Subcutaneous adipose tissue (tissue), 4 donors: ENCODE data around the gene NEK10. TPM values are rescaled to one million over a fixed set of nuclear protein-coding genes. Genes with fewer than 3 reads are reported as not detected.

ENCODE experiments used
- CTCF ChIP-seq: fragments of 450-650 bp; IDR thresholded peaks from one replicate; pipeline ENCODE4 v1.5.1; 2016; ENCODE audit warnings: low read depth, mild to moderate bottlenecking, control low read depth, antibody characterized with exemption, moderate library complexity
- total RNA-seq, 4 donors: library from RNA; depleted of rRNA; stranded (reverse); fragments of >200 nt; gene quantifications; one replicate each; pipeline ENCODE4 v1.1.0, GENCODE V29; 2016

Gene NEK10
- total RNA-seq, 4 donors from 2014 or later, result 0.44 to 2.6 (median 1.1) TPM

DNA sequence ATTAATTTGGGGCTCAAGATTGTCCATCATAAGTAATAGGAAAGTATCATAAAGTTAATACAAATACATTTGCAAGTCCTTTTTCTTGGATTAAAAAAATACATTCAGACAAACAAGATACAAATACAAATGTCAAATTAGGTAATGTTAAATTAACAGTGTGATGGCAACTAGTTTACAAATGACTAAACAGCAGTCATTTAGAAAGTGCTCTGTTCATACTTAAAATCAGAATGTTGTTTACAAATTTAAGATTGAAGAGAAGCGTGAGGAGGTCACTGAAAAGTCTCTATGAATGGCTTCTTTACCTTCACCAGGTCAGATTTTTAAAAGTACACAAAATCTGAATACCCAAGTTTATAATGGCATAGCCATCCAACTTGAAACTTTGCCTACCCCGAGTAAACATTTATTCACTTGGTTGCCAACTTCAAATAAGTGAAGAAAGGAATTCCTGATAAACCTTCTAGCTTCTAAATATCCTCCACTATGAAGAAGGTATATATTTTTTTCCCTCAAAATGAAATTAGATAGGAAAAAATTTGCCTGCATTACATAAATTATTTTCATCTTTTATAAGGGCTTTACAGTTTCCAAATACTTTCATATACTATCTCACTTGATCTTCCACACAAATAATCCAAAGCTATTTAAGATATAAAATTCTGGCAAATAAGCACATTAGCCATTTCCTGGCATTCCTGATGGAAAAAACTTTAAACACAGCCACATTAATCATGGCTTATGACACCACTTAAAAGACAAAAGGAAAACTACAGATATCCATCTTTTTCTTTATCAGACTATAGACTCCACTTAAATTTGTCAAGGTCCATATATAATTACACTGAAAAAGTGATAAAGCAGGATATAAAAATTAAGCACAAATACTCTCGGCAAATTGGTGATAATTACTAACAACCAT is 11.5 kb upstream of the NEK10 start:
- TF ChIP-seq CTCF, result no peak

DNA sequence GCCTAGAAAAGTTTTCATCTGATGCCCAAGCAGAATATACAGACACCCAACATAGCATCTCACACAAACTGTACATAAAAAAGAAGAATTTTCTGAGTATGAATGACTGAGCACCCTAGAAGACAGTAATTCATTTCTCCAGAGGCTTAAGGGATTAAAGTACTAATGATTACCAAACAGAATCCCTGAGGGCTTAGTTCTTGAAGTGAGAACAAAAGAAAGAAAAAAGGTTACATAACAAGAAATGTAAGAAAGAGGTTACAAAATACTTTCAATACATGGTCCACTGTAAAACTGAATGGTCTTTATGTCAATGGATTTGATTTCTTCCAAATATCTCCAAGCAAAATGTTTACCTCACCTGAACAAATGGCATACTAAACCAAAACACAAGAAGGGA is 9.1 kb upstream of the NEK10 start:
- no peak for TF ChIP-seq CTCF

DNA sequence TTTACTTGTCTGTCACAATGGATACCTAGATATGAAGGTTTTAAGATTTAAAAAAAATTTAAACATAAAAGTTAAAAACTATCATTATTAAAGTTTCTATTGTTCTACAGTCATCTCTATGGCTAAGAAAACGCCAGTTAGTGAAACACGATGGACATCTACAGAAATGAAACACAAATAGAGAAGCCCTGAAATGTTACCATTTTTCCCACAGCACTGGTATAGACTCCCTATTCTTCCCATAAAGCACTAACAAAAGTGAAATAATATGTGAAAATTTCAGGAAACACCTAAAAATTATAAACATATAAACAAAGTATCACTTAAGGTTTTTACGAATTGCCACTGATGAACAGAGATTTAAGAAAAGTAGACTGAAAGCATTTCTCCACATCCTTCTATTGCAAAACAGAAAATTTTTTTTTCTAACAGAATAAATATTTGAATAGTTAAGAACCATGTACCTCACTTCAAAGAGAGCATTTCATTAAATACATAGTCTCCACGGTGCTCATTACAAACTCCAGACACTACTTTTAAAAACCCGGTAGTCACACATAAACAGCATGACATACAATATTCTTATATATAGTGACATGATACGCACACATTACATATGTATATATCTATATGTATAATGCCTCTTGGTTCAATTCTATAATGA is 7.1 kb upstream of the NEK10 start:
- no peak for TF ChIP-seq CTCF

DNA sequence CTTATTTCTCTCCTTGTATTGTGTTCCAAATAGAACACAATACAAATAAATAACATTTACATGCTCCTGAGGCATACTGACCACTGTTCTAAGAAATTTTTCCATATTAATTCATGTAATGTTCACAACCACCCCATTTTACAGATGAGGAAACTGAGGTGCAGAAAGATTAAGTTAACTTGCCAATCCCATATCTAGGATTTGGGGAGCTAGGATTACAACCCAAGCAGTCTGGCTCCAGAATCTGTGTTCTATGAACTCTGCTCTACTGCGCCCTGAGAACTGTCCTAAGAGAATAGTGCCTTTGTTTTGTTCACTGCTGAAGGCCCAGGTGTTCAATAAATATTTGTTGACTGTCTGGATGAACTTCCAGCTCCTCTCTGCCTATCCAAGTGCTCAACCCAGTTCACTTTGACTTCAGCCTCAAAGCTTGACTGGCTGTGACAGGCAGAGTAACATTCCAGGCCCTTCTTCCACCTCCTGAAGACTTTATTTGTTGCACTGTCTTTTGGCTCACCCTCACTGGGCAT is 3.1 kb downstream of the NEK10 start:
- TF ChIP-seq CTCF, result no peak

- no peak for TF ChIP-seq CTCF
Observed at GRCh38 chr3:27360113-27361078, 8.8 kb downstream of the NEK10 start.

DNA sequence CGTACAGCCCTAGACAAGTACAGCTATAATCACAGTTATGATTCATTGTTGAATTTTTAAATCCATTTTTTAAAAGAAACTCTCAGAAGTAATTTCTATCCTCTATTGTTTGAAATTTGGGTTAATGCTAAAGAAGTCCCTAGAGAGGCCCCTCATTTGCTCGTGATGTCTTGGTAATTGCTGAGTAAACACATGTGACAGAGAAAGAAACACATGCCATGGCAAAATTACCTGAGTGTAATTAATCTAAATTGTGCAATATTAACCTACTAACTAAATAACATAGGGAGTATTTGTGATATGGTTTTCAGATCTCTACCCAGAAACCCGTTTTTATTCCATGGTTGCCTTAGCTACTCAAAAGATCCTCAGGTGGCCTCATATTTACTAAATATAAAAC is 10.8 kb downstream of the NEK10 start:
- TF ChIP-seq CTCF, result no peak
